IPS-18c (cell line): Measurements from ENCODE around the gene ST6GALNAC3.

Experiments used
- H3K4me3 ChIP-seq: 2 replicates; pipeline ENCODE4 v1.7.0; 2013; ENCODE audit warnings: low read depth, mild to moderate bottlenecking, low read length, moderate library complexity; ENCODE audit not compliant: insufficient read depth
- H3K9me3 ChIP-seq: one replicate; pipeline ENCODE4 v1.6.1; 2013; ENCODE audit warnings: mild to moderate bottlenecking, low read length, moderate library complexity; ENCODE audit not compliant: control insufficient read depth, insufficient read depth

ST6GALNAC3 gene

GRCh38 chr1:76190749-76191424 lies 116.3 kb downstream of the ST6GALNAC3 start:
- Histone ChIP-seq H3K4me3 (no peak overlapping the region), H3K9me3 (no peaks in the 10 kb centered on the region)

GRCh38 chr1:76191561-76191960 lies 117.0 kb downstream of the ST6GALNAC3 start:
- H3K9me3 ChIP-seq: no peaks in the 10 kb centered on the region
- no peak overlapping the region for H3K4me3 ChIP-seq

- Histone ChIP-seq H3K9me3 (peaks cover 2% of the 10 kb centered on the region), H3K4me3 (no peak overlapping the region)
Measured at GRCh38 chr1:76198452-76198851, 123.9 kb downstream of the ST6GALNAC3 start.

GRCh38 chr1:76202670-76203069 lies 128.1 kb downstream of the ST6GALNAC3 start:
- no peak overlapping the region for H3K4me3 ChIP-seq
- peaks cover 2% of the 10 kb centered on the region for H3K9me3 ChIP-seq

- peaks cover 2% of the 10 kb centered on the region for H3K9me3 ChIP-seq
Measured at GRCh38 chr1:76203127-76203526, 128.6 kb downstream of the ST6GALNAC3 start.

GRCh38 chr1:76209238-76209637 lies 134.7 kb downstream of the ST6GALNAC3 start:
- H3K9me3 ChIP-seq: no peaks in the 10 kb centered on the region
- H3K4me3 ChIP-seq: no peak overlapping the region

More at GRCh38 chr1:76203127-76203526, 128.6 kb downstream of the ST6GALNAC3 start:
- H3K4me3 ChIP-seq: no peak overlapping the region

GRCh38 chr1:76209648-76210047 lies 135.1 kb downstream of the ST6GALNAC3 start:
- no peaks in the 10 kb centered on the region for H3K9me3 ChIP-seq
- no peak overlapping the region for H3K4me3 ChIP-seq

GRCh38 chr1:76210160-76210559 lies 135.6 kb downstream of the ST6GALNAC3 start:
- H3K4me3 ChIP-seq: no peak overlapping the region
- H3K9me3 ChIP-seq: no peaks in the 10 kb centered on the region

GRCh38 chr1:76218888-76219287 lies 144.3 kb downstream of the ST6GALNAC3 start:
- H3K4me3 ChIP-seq: no peak overlapping the region
- H3K9me3 ChIP-seq: no peaks in the 10 kb centered on the region

- no peak overlapping the region for H3K4me3 ChIP-seq
- no peaks in the 10 kb centered on the region for H3K9me3 ChIP-seq
Measured at GRCh38 chr1:76219366-76219818, 144.8 kb downstream of the ST6GALNAC3 start.

- no peaks in the 10 kb centered on the region for H3K9me3 ChIP-seq
- H3K4me3 ChIP-seq: no peak overlapping the region
Measured at GRCh38 chr1:76224752-76225151, 150.2 kb downstream of the ST6GALNAC3 start.

GRCh38 chr1:76225526-76225925 lies 151.0 kb downstream of the ST6GALNAC3 start:
- Histone ChIP-seq H3K9me3 (no peaks in the 10 kb centered on the region), H3K4me3 (no peak overlapping the region)

GRCh38 chr1:76227621-76228020 lies 153.1 kb downstream of the ST6GALNAC3 start:
- no peak overlapping the region for H3K4me3 ChIP-seq
- H3K9me3 ChIP-seq: no peaks in the 10 kb centered on the region

- no peaks in the 10 kb centered on the region for H3K9me3 ChIP-seq
- no peak overlapping the region for H3K4me3 ChIP-seq
Measured at GRCh38 chr1:76229279-76230005, 154.9 kb downstream of the ST6GALNAC3 start.

- no peak overlapping the region for H3K4me3 ChIP-seq
- H3K9me3 ChIP-seq: no peaks in the 10 kb centered on the region
Measured at GRCh38 chr1:76230842-76231281, 156.3 kb downstream of the ST6GALNAC3 start.

GRCh38 chr1:76231320-76231719 lies 156.8 kb downstream of the ST6GALNAC3 start:
- no peak overlapping the region for H3K4me3 ChIP-seq
- no peaks in the 10 kb centered on the region for H3K9me3 ChIP-seq

- no peak overlapping the region for H3K4me3 ChIP-seq
Measured at GRCh38 chr1:76232666-76233065, 158.1 kb downstream of the ST6GALNAC3 start.

GRCh38 chr1:76234061-76234460 lies 159.5 kb downstream of the ST6GALNAC3 start:
- H3K9me3 ChIP-seq: no peaks in the 10 kb centered on the region

More at GRCh38 chr1:76232666-76233065, 158.1 kb downstream of the ST6GALNAC3 start:
- no peaks in the 10 kb centered on the region for H3K9me3 ChIP-seq

More at GRCh38 chr1:76234061-76234460, 159.5 kb downstream of the ST6GALNAC3 start:
- H3K4me3 ChIP-seq: no peak overlapping the region
